ENCODE measurements around the gene ESR2. TPM values are rescaled to one million over a fixed set of nuclear protein-coding genes. Genes with fewer than 3 reads are reported as not detected.
"Not testable (repeated sequence)": the region's sequence is repeated elsewhere in the genome, so short reads cannot be mapped to it uniquely, and the experiment has no call there.

Gene ESR2
- total RNA-seq, 3 donors from 2014 or later: 1.3 to 4.5 (median 4.4) TPM

DNA sequence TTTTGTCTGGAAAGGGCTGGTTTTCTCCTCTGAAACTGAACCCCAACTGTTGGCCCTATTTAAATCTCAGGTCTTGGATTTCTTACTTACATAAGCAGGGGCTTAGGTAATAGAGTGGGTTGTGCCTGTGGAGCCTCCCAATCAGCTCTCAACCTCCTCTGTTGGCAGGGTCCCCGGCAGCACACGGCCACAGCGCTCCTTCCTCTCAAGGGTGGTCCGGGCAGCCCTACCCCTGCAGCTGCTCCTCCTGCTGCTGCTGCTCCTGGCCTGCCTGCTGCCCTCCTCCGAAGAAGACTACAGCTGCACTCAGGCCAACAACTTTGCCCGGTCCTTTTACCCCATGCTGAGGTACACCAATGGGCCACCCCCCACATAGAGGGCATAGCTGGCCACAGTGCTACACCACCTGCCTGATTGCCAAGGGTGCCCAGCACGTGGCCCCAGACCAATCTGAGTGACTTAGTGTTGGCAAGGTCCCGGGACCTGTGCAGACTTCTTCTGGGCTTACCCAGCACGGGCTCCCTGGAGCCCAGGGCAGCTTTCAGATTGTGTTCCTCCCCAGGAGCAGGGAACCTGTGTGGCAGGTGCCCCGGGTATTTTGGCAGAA, 68.9 kb downstream of the ESR2 start:
- ATAC-seq (no peak), DNase-seq (no peak)
- Mint-ChIP-seq H3K9me3 (no peaks in the 10 kb centered on the region), H3K4me1 (ENCODE audit: low read depth) (no peaks in the 10 kb centered on the region), H3K36me3 (ENCODE audit: insufficient read depth) (peaks cover 36% of the 10 kb centered on the region), H3K4me3 (no peak overlapping the region), H3K27me3 (ENCODE audit: low read depth) (no peaks in the 10 kb centered on the region)

DNA sequence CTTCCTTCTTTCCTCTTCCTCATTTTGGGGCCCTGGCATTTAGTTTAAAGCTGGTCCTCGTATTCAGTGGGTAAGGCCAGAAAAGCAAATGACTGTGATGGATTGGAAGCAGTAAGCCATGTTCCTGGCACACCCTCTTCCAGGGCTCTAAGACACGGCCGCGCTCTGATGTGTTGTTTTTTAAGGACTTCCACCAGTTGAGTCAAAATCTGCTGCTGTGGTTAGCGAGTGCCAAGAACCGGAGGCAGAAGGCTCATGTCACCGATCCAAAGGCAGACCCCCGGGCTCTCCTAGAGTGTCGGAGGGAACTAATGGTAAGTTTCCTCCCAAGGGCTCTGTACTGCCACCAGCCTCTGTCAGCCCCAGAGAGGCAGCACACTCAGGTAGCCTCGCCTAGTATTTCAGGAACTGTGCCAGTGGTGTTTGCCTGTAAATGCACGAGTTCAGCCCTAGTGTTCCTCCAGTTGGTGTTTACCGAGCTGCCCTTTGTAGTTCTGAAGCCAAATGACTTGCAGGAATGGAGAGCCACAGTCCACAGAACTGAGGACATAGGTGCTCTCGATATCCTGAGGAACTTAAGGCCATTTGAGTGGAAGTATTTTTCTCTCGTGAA, 72.7 kb downstream of the ESR2 start:
- H3K4me3 Mint-ChIP-seq: no peak overlapping the region
- peaks cover 37% of the 10 kb centered on the region for H3K36me3 Mint-ChIP-seq (ENCODE audit: insufficient read depth)
- H3K27me3 Mint-ChIP-seq (ENCODE audit: low read depth): no peaks in the 10 kb centered on the region
- no peak for ATAC-seq
- DNase-seq: no peak
- no peaks in the 10 kb centered on the region for H3K9me3 Mint-ChIP-seq
- no peaks in the 10 kb centered on the region for H3K4me1 Mint-ChIP-seq (ENCODE audit: low read depth)

DNA sequence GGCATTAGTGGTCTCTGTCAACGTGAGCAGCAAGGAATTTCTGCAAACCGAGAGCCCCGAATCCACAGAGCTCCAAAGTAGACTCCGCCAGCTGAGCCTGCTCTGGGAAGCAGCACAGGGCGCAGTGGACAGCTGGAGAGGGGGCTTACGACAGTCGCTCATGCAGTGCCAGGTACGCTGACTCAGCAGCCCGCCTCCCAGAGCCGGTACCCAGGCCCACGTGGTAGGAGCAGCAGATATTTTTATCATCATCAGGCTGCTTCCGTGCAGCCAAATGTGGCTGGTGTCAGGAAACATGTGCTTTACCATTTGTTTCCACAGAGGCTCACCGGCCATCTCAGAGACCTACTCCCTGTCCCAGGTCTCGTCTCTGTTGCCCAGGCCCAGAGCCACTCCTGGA, 73.7 kb downstream of the ESR2 start:
- peaks cover 42% of the 10 kb centered on the region for H3K36me3 Mint-ChIP-seq (ENCODE audit: insufficient read depth)
- H3K4me1 Mint-ChIP-seq (ENCODE audit: low read depth): no peaks in the 10 kb centered on the region
- DNase-seq (no peak), ATAC-seq (no peak)
- no peaks in the 10 kb centered on the region for H3K27me3 Mint-ChIP-seq (ENCODE audit: low read depth)
- no peaks in the 10 kb centered on the region for H3K9me3 Mint-ChIP-seq
- no peak overlapping the region for H3K4me3 Mint-ChIP-seq

DNA sequence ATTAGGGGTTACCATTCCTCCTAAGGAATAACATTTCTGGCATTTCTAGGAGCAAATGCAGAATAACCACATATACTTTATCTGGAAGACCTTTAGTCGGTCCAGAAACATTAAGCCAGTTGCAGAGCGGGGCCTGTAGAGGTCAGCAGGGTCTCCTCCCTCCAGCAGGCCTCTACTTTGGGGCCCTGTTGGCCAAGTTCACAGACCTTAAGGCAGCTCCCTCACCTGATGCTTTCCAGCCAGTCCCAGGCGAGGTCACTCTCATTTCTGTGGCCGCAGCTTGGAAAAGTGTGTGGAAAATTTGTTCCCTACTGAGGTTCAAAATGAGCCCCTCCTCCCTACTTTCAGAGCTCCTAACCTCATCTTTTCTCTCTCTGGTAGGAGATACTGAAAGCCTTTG, 74.1 kb downstream of the ESR2 start:
- H3K36me3 Mint-ChIP-seq (ENCODE audit: insufficient read depth): peaks cover 44% of the 10 kb centered on the region
- no peaks in the 10 kb centered on the region for H3K9me3 Mint-ChIP-seq
- ATAC-seq: no peak
- H3K27me3 Mint-ChIP-seq (ENCODE audit: low read depth): no peaks in the 10 kb centered on the region
- H3K4me3 Mint-ChIP-seq: no peak overlapping the region
- no peak for DNase-seq
- no peaks in the 10 kb centered on the region for H3K4me1 Mint-ChIP-seq (ENCODE audit: low read depth)

DNA sequence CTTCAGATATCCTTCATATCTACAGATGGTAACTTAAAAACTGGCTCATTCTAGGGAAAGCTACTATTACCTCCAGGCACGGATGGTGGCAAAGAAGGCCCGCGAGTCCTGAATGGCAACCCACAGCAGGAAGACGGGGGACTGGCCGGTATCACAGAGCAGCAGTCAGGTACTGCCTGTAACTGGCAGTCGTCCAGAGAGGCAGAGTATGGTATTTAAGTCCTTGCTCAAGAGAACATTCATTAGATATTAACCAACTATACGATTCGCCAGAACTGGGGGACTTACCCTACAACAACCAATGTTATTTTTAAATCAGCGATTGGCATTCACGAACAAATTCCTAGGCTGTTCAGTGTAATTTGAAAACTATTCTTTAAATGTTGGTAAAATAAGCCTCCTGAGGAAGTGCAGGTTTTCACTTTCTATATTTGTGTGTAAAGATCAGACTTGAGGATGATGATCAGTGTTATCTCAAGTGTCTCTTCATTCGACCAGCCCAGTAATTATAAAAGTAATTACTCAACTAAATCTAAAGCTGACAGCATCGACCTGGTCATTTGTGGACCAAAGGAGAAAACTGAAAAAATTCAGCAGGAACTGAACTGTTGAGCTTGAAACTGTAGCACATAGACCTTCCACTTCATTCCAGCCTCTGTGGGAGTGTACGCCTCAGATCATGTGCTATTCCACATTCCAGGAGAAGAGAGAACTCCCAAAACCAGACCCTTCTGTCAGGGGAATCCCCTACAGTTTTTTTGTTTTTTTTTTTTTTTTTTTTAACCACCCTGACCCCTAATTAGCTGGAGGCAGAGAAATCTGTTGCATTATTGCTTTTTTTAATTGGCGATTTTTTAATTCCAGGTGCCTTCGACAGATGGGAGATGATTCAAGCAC, 75.6 kb downstream of the ESR2 start:
- no peaks in the 10 kb centered on the region for H3K27me3 Mint-ChIP-seq (ENCODE audit: low read depth)
- no peak for DNase-seq
- H3K9me3 Mint-ChIP-seq: no peaks in the 10 kb centered on the region
- H3K4me1 Mint-ChIP-seq (ENCODE audit: low read depth): no peaks in the 10 kb centered on the region
- H3K36me3 Mint-ChIP-seq (ENCODE audit: insufficient read depth): peaks cover 37% of the 10 kb centered on the region
- ATAC-seq: no peak
- H3K4me3 Mint-ChIP-seq: no peak overlapping the region

DNA sequence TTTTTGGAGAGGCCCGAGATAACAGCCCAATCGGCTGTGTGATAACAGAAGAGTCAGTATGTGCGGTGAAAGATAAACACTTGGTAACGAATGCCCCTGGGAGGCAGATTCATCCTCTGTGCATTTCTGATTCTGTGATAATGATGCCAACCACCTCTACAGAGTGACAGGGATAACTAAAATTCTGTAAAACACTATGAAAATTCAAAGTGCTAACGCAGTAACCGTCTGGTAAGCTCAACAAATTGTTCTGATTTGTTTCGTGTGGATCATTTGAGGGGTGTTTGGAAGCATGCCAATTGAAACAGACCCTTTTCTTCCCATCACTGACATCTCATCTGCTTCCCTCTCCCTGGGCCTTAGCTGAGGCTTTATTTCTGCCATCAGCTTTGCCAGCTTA, 76.3 kb downstream of the ESR2 start:
- Mint-ChIP-seq H3K9me3 (no peaks in the 10 kb centered on the region), H3K36me3 (ENCODE audit: insufficient read depth) (peaks cover 37% of the 10 kb centered on the region), H3K4me3 (no peak overlapping the region), H3K4me1 (ENCODE audit: low read depth) (no peaks in the 10 kb centered on the region), H3K27me3 (ENCODE audit: low read depth) (no peaks in the 10 kb centered on the region)
- DNase-seq: no peak
- ATAC-seq: no peak

DNA sequence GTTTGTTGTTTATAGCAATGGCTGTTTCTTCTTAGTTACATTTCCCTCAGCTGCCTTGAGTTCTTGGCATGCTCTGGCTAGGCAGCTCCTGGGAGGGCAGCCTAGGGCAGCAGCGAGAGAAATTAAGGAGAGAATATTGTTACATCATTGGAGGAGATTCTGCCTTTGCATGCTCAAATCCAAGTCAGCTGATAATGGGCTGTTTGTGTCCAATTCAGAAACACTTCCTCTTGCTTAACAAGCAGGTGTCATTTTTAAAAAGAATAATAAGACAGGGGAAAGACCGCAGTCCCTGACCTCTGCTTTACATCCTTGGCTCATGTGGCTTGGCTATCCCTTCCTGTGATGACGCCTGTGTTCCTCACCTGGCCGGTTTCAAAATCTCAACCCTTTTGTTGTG, 76.9 kb downstream of the ESR2 start:
- Mint-ChIP-seq H3K4me1 (ENCODE audit: low read depth) (no peaks in the 10 kb centered on the region), H3K27me3 (ENCODE audit: low read depth) (no peaks in the 10 kb centered on the region), H3K9me3 (no peaks in the 10 kb centered on the region), H3K4me3 (no peak overlapping the region), H3K36me3 (ENCODE audit: insufficient read depth) (peaks cover 39% of the 10 kb centered on the region)
- ATAC-seq: no peak
- no peak for DNase-seq

DNA sequence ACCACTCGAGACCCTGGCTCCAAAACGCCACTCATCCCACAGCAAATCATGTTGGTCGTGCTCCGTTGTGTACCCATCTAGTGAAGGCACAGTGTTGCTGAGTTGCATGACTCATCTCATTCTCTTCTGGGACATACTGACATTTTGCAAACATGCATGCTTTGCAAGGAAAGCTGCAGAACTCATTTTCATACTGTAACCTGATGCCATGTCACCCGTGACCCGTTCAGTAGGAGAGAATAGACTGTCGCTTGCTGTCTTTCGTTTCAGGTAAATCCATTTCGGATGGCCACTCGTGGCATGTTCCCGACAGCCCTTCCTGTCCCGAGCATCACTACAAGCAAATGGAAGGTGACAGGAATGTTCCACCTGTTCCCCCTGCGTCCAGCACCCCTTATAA, 78.2 kb downstream of the ESR2 start:
- H3K27me3 Mint-ChIP-seq (ENCODE audit: low read depth): no peaks in the 10 kb centered on the region
- DNase-seq: no peak
- no peak overlapping the region for H3K4me3 Mint-ChIP-seq
- no peaks in the 10 kb centered on the region for H3K4me1 Mint-ChIP-seq (ENCODE audit: low read depth)
- peaks cover 41% of the 10 kb centered on the region for H3K36me3 Mint-ChIP-seq (ENCODE audit: insufficient read depth)
- no peak for ATAC-seq
- H3K9me3 Mint-ChIP-seq: no peaks in the 10 kb centered on the region

DNA sequence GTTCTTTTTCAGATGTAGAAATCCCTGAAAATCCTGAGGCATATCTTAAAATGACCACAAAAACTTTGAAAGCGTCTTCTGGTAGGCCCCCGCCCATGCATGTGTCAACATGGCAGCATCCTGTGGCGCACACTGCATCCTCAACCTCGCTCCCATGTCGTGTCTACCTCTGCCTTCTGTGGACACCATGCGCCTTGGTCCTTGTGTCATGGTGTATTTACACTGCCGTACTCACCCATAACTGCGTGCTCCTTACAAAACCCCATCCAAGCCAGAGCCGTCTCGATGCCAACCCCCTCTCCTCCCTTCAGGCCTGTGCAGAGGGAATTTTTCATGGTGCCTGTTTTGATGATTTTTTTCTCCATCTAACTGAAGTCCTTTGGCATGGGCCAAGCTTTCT, 78.9 kb downstream of the ESR2 start:
- peaks cover 44% of the 10 kb centered on the region for H3K36me3 Mint-ChIP-seq (ENCODE audit: insufficient read depth)
- no peaks in the 10 kb centered on the region for H3K9me3 Mint-ChIP-seq

DNA sequence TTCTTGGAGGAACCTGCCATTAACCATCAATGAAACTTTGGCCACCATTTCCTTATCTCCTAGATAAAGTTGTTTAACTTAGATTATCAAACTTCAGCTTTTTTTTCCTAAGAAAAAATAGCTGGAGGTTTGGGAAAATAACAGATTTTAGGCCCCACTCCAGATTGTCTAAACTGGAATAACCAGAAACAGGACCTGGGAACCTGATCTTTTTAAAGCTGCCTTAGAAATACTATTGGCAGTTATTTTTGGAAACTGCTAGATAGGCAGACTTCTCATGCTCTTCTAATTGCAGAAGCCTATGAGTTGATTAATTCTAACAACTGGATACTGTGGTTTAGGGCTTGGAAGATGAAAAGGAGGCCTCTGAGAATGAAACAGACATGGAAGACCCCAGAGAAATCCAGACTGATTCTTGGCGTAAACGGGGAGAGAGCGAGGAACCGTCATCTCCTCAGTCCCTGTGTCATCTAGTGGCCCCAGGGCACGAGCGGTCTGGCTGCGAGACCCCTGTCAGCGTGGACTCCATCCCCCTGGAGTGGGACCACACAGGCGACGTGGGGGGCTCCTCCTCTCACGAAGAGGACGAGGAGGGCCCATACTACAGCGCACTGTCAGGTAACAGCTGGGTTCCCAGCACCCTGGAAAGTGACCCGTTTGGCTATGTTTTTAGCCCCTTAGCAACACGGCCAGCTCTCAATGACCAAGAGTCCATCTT, 80.2 kb downstream of the ESR2 start:
- DNase-seq (no peak), ATAC-seq (no peak)
- Mint-ChIP-seq H3K4me3 (no peak overlapping the region), H3K36me3 (ENCODE audit: insufficient read depth) (peaks cover 51% of the 10 kb centered on the region), H3K9me3 (no peaks in the 10 kb centered on the region), H3K4me1 (ENCODE audit: low read depth) (no peaks in the 10 kb centered on the region), H3K27me3 (ENCODE audit: low read depth) (no peaks in the 10 kb centered on the region)

More for the DNA sequence above, 78.9 kb downstream of the ESR2 start:
- no peaks in the 10 kb centered on the region for H3K4me1 Mint-ChIP-seq (ENCODE audit: low read depth)
- ATAC-seq (no peak), DNase-seq (no peak)
- H3K4me3 Mint-ChIP-seq: no peak overlapping the region
- H3K27me3 Mint-ChIP-seq (ENCODE audit: low read depth): no peaks in the 10 kb centered on the region

DNA sequence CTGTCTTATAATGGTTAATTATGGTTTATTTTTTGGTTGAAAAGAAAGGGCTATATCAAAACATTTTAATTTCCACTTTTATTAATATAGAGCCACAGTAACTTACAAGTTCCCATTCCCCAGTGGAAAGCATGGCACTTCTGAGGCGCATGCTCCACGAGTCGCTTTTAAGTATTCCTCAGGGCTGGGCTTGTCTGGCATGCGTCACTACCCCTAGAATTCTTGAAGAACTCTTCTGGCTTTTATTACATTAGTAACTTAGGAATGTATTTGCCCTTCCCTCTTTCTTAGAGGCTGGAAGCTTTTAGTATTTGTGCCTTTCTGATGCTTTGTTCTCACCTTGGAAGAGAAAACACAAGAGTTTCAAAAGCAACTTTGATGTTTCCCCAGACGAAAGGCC, 81.1 kb downstream of the ESR2 start:
- Mint-ChIP-seq H3K9me3 (no peaks in the 10 kb centered on the region), H3K27me3 (ENCODE audit: low read depth) (no peaks in the 10 kb centered on the region), H3K4me1 (ENCODE audit: low read depth) (no peaks in the 10 kb centered on the region), H3K4me3 (no peak overlapping the region), H3K36me3 (ENCODE audit: insufficient read depth) (peaks cover 47% of the 10 kb centered on the region)
- ATAC-seq (no peak), DNase-seq (no peak)

DNA sequence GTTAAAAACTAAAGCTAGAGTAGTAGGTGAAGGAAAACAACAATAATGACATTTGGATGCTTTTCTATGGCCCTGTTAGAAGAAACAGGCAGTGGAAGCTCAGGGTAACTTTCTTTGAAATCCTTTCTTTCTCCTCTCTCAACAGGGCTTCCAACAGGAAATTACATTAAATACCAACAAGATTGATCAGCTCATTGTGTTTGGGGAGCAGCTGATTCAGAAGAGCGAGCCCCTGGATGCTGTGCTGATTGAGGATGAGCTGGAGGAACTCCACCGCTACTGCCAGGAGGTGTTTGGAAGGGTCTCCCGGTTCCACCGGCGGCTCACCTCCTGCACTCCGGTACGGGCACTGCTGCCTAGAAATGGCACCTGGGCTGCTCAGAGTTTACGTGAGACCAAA, 81.5 kb downstream of the ESR2 start:
- no peaks in the 10 kb centered on the region for H3K4me1 Mint-ChIP-seq (ENCODE audit: low read depth)
- H3K9me3 Mint-ChIP-seq: no peaks in the 10 kb centered on the region
- DNase-seq (no peak), ATAC-seq (no peak)
- peaks cover 46% of the 10 kb centered on the region for H3K36me3 Mint-ChIP-seq (ENCODE audit: insufficient read depth)
- no peak overlapping the region for H3K4me3 Mint-ChIP-seq
- no peaks in the 10 kb centered on the region for H3K27me3 Mint-ChIP-seq (ENCODE audit: low read depth)

DNA sequence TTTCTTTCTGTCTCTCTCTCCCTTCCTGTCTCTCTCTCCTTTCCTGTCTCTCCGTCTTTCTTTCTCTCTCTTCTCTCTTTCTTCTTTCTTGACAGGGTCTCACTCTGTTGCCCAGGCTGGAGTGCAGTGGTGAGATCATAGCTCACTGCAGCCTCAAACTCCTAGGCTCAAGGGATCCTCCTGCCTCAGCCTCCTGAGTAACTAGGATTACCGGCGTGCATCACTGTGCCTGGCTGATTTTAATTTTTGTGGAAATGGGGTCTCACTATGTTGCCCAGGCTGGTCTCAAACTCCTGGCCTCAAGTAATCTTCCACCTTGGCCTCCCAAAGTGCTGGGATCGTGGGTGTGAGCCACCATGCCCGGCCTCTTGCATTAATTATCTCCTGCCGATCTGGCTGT, 83.3 kb downstream of the ESR2 start:
- not testable (repeated sequence) for H3K4me1 Mint-ChIP-seq (ENCODE audit: low read depth); ATAC-seq; H3K9me3 Mint-ChIP-seq; H3K4me3 Mint-ChIP-seq; H3K27me3 Mint-ChIP-seq (ENCODE audit: low read depth); DNase-seq
- H3K36me3 Mint-ChIP-seq (ENCODE audit: insufficient read depth): peaks cover 44% of the 10 kb centered on the region

DNA sequence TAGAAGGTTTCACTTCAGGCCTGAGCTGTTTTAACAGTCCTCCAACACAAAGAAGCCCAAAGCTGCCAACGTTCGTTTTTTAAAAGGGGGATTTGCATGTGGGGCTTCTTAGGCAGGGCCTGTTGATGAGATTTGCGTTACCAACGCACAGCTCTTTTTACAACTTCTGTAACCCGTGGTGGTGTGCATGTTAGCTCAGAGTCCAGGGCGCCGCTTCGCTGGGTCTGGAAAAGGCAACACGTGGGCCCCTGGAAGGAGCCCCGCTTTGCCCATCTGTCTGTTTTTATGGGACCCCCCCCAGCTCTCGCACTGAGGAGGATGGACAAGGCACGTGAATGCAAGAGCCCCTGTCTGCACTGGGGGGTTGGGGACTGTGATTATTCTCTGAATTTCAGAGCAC, 84.0 kb downstream of the ESR2 start:
- no peaks in the 10 kb centered on the region for H3K27me3 Mint-ChIP-seq (ENCODE audit: low read depth)
- no peaks in the 10 kb centered on the region for H3K9me3 Mint-ChIP-seq
- H3K36me3 Mint-ChIP-seq (ENCODE audit: insufficient read depth): peaks cover 42% of the 10 kb centered on the region
- no peaks in the 10 kb centered on the region for H3K4me1 Mint-ChIP-seq (ENCODE audit: low read depth)
- H3K4me3 Mint-ChIP-seq: no peak overlapping the region
- DNase-seq: no peak
- no peak for ATAC-seq

Data from activated T-cell treated with anti-CD3 and anti-CD28 coated beads, Interleukin-2, amount 50 U/mL, for 4 hours (primary cell).